Astrocyte of the spinal cord (primary cell): Measurements from ENCODE around the gene GPR61.

Experiments
- DNase-seq: peaks from one replicate; pipeline ENCODE4 v3.0.0; 2011; ENCODE audit warnings: low read depth, low spot score
- H3K4me3 ChIP-seq: 2 replicates; pipeline ENCODE4 v1.5.1; 2011; ENCODE audit warnings: low read depth, mild to moderate bottlenecking, low read length, moderate library complexity
- CTCF ChIP-seq: IDR thresholded peaks from 2 replicates; pipeline ENCODE4 v1.5.1; 2012; ENCODE audit warnings: low read depth, mild to moderate bottlenecking, low read length, inconsistent platforms
- in situ Hi-C: cut with HindIII; loops from 2 replicates; pipeline ENCODE4 v1.10.0; 2017; ENCODE audit warnings: low sequenced_read_pairs

The GPR61 gene

GRCh38 chr1:109582021-109582420, 42.3 kb downstream of the GPR61 start:
- H3K4me3 ChIP-seq = no peak overlapping the region
- TF ChIP-seq CTCF = no peak
- no peak for DNase-seq
- in situ Hi-C loops = no loop called here

DNA sequence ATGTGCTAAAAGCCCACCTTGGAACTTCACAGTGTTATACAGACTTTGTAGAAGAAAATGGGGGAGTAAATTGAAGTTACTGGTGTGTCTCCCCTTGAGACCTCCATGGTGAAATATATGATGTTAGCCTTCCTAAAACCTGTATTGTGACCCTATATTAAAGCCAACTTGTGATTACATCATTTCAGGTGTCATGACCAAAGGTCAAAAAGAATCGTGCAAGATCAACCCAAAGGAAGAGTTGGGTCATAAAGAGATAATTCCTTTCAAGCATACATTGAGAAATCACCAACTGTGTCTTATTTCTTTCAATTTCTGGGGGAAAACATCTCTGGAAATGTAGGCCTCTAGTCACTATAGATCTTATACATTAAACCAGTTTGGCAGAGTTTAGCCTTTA, 45.1 kb downstream of the GPR61 start:
- no peak overlapping the region for H3K4me3 ChIP-seq
- DNase-seq = no peak
- no peak for TF ChIP-seq CTCF
- in situ Hi-C loops = no loop called here

DNA sequence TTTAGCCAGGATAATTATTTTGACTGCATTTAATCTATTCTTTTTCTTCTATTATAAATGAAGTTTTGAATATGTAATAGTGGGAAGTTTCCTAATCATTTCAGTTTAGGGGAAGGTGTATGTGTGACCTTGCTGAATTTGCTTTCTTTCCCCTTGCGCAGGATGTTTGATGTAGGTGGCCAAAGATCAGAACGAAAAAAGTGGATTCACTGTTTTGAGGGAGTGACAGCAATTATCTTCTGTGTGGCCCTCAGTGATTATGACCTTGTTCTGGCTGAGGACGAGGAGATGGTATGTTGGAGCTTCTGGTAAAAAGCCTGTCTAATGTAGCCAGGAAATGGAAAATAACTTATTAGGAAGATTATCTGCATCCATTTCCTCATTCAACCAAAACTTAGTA, 46.4 kb downstream of the GPR61 start:
- H3K4me3 ChIP-seq = no peak overlapping the region
- no peak for DNase-seq
- no peak for TF ChIP-seq CTCF
- in situ Hi-C loops = no loop called here

GRCh38 chr1:109589177-109589576, 49.5 kb downstream of the GPR61 start:
- H3K4me3 ChIP-seq = no peak overlapping the region
- DNase-seq = no peak
- TF ChIP-seq CTCF = no peak
- in situ Hi-C loops = no loop called here

DNA sequence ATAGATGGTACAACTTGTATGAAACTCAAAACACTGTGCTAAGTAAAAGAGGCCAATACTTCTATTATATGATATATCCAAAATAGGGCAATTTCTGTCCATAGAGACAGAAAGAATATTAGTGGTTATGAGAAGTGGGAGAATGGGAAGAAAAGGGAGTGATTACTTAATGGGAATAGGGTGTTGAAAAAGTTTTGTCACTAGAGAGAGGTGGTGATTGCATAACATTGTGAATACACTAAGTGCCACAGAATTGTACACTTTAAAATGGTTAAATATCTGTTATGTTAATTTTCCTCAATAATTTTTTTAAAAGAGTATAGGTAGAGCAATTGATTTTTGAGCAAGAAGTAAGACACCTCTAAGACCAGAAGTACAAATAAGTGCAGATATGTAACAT, 50.0 kb downstream of the GPR61 start:
- in situ Hi-C loops = no loop called here
- no peak for TF ChIP-seq CTCF

DNA sequence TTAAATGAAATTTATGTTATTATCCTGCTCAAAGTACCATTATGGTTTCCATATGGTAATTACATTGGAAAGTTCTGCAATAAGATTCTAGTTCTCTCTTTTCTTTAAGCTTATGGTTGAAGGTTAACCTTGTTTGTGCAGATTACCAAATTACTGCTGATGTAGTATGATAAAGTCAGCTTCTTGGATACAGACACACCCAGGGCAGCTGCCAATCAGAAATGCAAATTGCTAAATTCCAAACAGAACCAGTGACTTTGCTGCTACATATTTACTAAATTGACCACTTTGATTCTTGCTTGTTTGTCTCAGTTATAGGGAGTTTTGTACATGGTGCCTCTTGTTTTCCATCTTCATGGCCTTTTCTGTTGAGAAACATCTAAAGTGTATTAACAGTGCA, 53.2 kb downstream of the GPR61 start:
- TF ChIP-seq CTCF = no peak
- in situ Hi-C loops = no loop called here
- no peak for DNase-seq

More for the DNA sequence above, 50.0 kb downstream of the GPR61 start:
- DNase-seq = no peak
- H3K4me3 ChIP-seq = no peak overlapping the region

GRCh38 chr1:109595531-109595930, 55.9 kb downstream of the GPR61 start:
- no peak for TF ChIP-seq CTCF
- DNase-seq = no peak
- H3K4me3 ChIP-seq = no peak overlapping the region
- in situ Hi-C loops = no loop called here

More for the DNA sequence above, 53.2 kb downstream of the GPR61 start:
- H3K4me3 ChIP-seq = no peak overlapping the region
